ENCODE results near the gene HEBP2.
"Not testable (repeated sequence)": the region's sequence is repeated elsewhere in the genome, so short reads cannot be mapped to it uniquely, and the experiment has no call there.

HEBP2 gene

DNA sequence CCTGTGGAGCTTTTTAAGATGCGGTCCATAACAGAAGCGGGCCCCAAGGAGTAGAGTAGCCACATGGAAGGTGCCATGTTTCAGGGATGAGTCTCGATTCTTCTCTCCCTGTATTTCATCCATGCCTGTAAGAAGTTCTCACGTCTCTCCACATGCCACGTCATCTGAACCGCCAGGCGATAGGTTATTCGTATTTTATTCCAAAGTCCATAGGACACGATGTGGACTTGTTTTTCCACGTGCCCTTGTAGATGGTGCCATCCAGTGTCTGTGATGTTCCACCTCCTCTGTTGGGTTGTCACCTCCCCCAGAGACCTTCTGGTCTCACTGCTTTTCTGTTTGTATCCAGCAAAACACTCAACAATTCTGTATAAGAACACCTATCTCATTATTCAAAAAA, 17.6 kb downstream of the HEBP2 start:
- Histone ChIP-seq H3K27me3 (ENCODE audit: low read depth, low read length) (no peaks in the 10 kb centered on the region), H3K9me3 (ENCODE audit: insufficient read depth, low read length) (no peaks in the 10 kb centered on the region), H3K4me3 (ENCODE audit: low read length) (no peak overlapping the region), H3K79me2 (ENCODE audit: low read length) (no peaks in the 10 kb centered on the region), H3K4me2 (ENCODE audit: low read length) (no peak overlapping the region), H3K4me1 (ENCODE audit: low read length) (no peaks in the 10 kb centered on the region), H3K36me3 (replicated peaks; ENCODE audit: low read depth, low read length) (peaks cover 5% of the 10 kb centered on the region), H4K20me1 (ENCODE audit: insufficient read depth, low read length) (no peaks in the 10 kb centered on the region), H2AFZ (ENCODE audit: low read depth, low read length) (no peak overlapping the region), H3K27ac (ENCODE audit: low read length) (no peak overlapping the region), H3K9ac (ENCODE audit: low read length) (no peak overlapping the region)
- TF ChIP-seq, protein P1, sequence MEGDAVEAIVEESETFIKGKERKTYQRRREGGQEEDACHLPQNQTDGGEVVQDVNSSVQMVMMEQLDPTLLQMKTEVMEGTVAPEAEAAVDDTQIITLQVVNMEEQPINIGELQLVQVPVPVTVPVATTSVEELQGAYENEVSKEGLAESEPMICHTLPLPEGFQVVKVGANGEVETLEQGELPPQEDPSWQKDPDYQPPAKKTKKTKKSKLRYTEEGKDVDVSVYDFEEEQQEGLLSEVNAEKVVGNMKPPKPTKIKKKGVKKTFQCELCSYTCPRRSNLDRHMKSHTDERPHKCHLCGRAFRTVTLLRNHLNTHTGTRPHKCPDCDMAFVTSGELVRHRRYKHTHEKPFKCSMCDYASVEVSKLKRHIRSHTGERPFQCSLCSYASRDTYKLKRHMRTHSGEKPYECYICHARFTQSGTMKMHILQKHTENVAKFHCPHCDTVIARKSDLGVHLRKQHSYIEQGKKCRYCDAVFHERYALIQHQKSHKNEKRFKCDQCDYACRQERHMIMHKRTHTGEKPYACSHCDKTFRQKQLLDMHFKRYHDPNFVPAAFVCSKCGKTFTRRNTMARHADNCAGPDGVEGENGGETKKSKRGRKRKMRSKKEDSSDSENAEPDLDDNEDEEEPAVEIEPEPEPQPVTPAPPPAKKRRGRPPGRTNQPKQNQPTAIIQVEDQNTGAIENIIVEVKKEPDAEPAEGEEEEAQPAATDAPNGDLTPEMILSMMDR (IDR thresholded peaks at IDR 0.05; ENCODE audit: low read depth, low read length), result no peak
- TF ChIP-seq EZH2phosphoT487 (IDR thresholded peaks at IDR 0.05; ENCODE audit: low read depth), result no peak

DNA sequence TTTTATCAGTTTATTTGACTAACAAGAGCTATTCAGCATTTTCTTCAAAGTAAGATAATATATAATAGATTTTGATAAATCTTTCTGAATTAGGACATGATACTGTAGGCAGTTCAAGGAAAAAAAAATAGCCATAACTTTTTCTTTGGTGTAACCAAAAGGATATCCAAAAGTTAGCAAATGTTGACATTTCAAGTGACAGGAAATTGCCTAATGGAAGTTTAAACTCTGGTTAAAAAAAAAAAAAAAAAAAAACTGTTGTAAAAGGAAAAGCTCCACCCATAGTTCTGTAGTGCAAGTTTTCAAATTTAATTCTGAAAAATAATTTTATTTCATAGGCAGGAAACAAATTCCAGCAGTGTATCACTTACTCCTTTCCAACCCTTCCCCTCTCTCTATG, 18.8 kb downstream of the HEBP2 start:
- no peaks in the 10 kb centered on the region for H3K27me3 ChIP-seq (ENCODE audit: low read depth, low read length)
- no peak overlapping the region for H3K4me2 ChIP-seq (ENCODE audit: low read length)
- H3K27ac ChIP-seq (ENCODE audit: low read length), result no peak overlapping the region
- H3K79me2 ChIP-seq (ENCODE audit: low read length), result no peaks in the 10 kb centered on the region
- no peaks in the 10 kb centered on the region for H4K20me1 ChIP-seq (ENCODE audit: insufficient read depth, low read length)
- H3K9ac ChIP-seq (ENCODE audit: low read length), result no peak overlapping the region
- no peaks in the 10 kb centered on the region for H3K9me3 ChIP-seq (ENCODE audit: insufficient read depth, low read length)
- no peaks in the 10 kb centered on the region for H3K4me1 ChIP-seq (ENCODE audit: low read length)
- H3K4me3 ChIP-seq (ENCODE audit: low read length), result no peak overlapping the region
- H2AFZ ChIP-seq (ENCODE audit: low read depth, low read length), result no peak overlapping the region
- H3K36me3 ChIP-seq (replicated peaks; ENCODE audit: low read depth, low read length), result peaks cover 3% of the 10 kb centered on the region
- no peak for TF ChIP-seq EZH2phosphoT487 (IDR thresholded peaks at IDR 0.05; ENCODE audit: low read depth)
- TF ChIP-seq, protein P1 (IDR thresholded peaks at IDR 0.05; ENCODE audit: low read depth, low read length), result no peak

DNA sequence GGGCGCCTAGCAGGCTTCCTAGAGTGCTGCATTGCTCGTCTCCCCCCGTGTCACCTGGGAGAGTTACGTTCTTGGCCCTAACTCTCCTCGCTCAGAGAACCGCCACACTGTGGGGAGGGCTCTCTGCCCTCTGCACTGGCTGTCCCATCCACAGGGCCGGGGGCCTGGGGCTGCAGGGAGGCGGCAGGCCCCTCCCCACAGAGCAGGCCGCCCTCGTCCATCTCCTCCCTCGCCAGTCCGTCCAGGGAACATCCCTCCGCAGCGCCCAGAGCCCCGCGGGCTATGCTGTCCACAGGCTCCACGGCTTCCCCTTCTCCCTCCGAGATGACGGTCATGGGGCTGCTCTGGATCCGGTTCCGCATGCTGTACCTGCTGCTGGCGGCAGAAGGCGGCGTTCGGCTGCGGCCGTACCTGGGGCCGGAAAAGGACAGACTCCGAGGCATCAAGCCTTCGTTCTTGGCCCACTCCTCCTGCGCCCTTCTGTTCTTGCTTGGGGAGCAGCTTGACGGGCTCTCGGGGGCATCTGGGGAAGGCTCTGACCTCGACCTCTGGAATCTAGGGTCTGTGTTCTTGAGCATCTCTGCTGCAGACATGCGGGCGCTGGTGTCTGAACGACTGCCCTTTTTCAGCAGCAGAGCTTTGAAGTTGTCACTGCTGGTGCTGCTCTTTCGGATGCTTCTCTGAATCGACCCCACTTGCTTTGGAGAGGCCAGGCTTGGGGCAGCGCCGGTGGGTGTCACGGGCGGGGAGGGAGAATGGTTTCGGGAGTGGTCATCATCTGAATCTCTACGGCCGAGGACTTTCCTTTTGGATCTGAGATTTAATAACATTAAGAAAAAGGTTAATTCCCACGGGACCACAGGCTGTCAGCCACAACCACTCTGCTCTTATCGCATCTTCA, 20.2 kb downstream of the HEBP2 start:
- Histone ChIP-seq H3K27me3 (ENCODE audit: low read depth, low read length) (no peaks in the 10 kb centered on the region), H3K4me2 (ENCODE audit: low read length) (no peak overlapping the region), H4K20me1 (ENCODE audit: insufficient read depth, low read length) (no peaks in the 10 kb centered on the region), H3K36me3 (replicated peaks; ENCODE audit: low read depth, low read length) (no peaks in the 10 kb centered on the region), H3K9ac (ENCODE audit: low read length) (no peak overlapping the region), H3K4me3 (ENCODE audit: low read length) (no peak overlapping the region), H3K4me1 (ENCODE audit: low read length) (no peaks in the 10 kb centered on the region), H3K27ac (ENCODE audit: low read length) (no peak overlapping the region), H2AFZ (ENCODE audit: low read depth, low read length) (no peak overlapping the region), H3K9me3 (ENCODE audit: insufficient read depth, low read length) (no peaks in the 10 kb centered on the region), H3K79me2 (ENCODE audit: low read length) (no peaks in the 10 kb centered on the region)
- TF ChIP-seq, protein P1 (IDR thresholded peaks at IDR 0.05; ENCODE audit: low read depth, low read length), result no peak
- TF ChIP-seq EZH2phosphoT487 (IDR thresholded peaks at IDR 0.05; ENCODE audit: low read depth), result no peak

DNA sequence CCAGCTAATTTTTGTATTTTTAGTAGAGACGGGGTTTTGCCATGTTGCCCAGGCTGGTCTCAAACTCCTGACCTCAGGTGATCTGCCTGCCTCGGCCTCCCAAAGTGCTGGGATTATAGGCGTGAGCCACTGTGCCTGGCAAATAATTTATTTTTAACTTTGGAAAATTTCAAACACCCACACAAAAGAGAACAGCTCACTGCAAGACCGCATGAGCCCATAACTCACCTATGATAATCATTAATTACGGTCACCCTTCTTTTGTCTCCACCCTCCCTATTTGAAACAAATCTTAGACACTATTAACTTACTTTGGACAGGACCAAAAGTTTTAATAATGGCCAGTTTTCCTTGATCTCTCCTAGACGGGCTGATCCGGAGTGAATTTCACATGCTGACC, 21.2 kb downstream of the HEBP2 start:
- not testable (repeated sequence) for H3K27me3 ChIP-seq (ENCODE audit: low read depth, low read length); H3K27ac ChIP-seq (ENCODE audit: low read length); H3K9ac ChIP-seq (ENCODE audit: low read length); H3K9me3 ChIP-seq (ENCODE audit: insufficient read depth, low read length); H4K20me1 ChIP-seq (ENCODE audit: insufficient read depth, low read length); H3K4me1 ChIP-seq (ENCODE audit: low read length); H3K4me3 ChIP-seq (ENCODE audit: low read length); H3K36me3 ChIP-seq (replicated peaks; ENCODE audit: low read depth, low read length); H2AFZ ChIP-seq (ENCODE audit: low read depth, low read length); H3K79me2 ChIP-seq (ENCODE audit: low read length); H3K4me2 ChIP-seq (ENCODE audit: low read length)

Measured in OCI-LY3 (cell line).